GM12878 (cell line): ENCODE measurements around the gene E2F1. TPM values are rescaled to one million over a fixed set of nuclear protein-coding genes. Genes with fewer than 3 reads are reported as not detected.
A peak's percentile ranks its signal among the peaks of the same experiment; 100 is the strongest.

Experiments used
- BHLHE40 ChIP-seq, 2 experiments: fragments of 450-650 bp in 1 of 2; IDR thresholded peaks; 2 replicates each; pipeline ENCODE4 v1.6.1; 2011 to 2017; ENCODE audit warnings: low read depth in 2 of 2, borderline replicate concordance in 1 of 2, improper control_type of control experiment in 1 of 2, low read length in 1 of 2, mild to moderate bottlenecking in 1 of 2
- CTCF ChIP-seq, 3 experiments: IDR thresholded peaks in 2 of 3; conservative IDR thresholded peaks in 1 of 3; 2 replicates each; pipeline ENCODE4 v1.5.1; 2011; ENCODE audit warnings: low read depth in 3 of 3, low read length in 3 of 3, mild to moderate bottlenecking in 3 of 3, control low read depth in 2 of 3, moderate library complexity in 2 of 3, inconsistent platforms in 1 of 3, mixed read lengths in 1 of 3; ENCODE audit not compliant: control insufficient read depth in 2 of 3, insufficient read depth in 1 of 3; ENCODE audit errors: extremely low read depth in 1 of 3
- ELK1 ChIP-seq: IDR thresholded peaks from 2 replicates; pipeline ENCODE4 v1.6.1; 2012; ENCODE audit warnings: low read depth, low read length, improper control_type of control experiment
- LARP7 ChIP-seq: fragments of 450-650 bp; IDR thresholded peaks from 2 replicates; pipeline ENCODE4 v1.6.1; 2017; ENCODE audit warnings: mild to moderate bottlenecking
- POLR2A ChIP-seq: IDR thresholded peaks from 2 replicates; pipeline ENCODE4 v1.6.1; 2011; ENCODE audit warnings: low read depth, mild to moderate bottlenecking, low read length
- ZBTB11 ChIP-seq: fragments of 450-650 bp; formaldehyde crosslinking; IDR thresholded peaks from 2 replicates; pipeline ENCODE4 v1.5.0; 2022; ENCODE audit warnings: mild to moderate bottlenecking, missing genetic modification characterization
- ZNF687 ChIP-seq: fragments of 450-650 bp; IDR thresholded peaks from 2 replicates; pipeline ENCODE4 v1.6.1; 2017; ENCODE audit warnings: mild to moderate bottlenecking, moderate library complexity
- polyA plus RNA-seq, 11 experiments: library from polyadenylated mRNA; depleted of rRNA in 4 of 11; unstranded in 6 of 11; stranded (reverse) in 5 of 11; fragments of >200 nt; fragmentation: Nextera tagmentation in 4 of 11; fragmentation: Illumina TruSeq in 1 of 11; extraction: Ambion mirVana in 4 of 11; extraction: Trizol in 1 of 11; gene quantifications; 1 replicate in 1 of 11; 2 replicates in 10 of 11; pipeline versions ENCODE4 v1.2.1 to v1.2.3, GENCODE V29; 2011 to 2016; ENCODE audit warnings: inconsistent platforms in 2 of 11, missing spikeins in 2 of 11, low read depth in 1 of 11
- total RNA-seq, 4 experiments: library from RNA; depleted of rRNA in 3 of 4; stranded (reverse); fragments of >200 nt in 3 of 4; fragmentation: Illumina TruSeq in 1 of 4; extraction: Trizol in 1 of 4; gene quantifications; 2 replicates each; pipeline versions ENCODE4 v1.2.1 to v1.2.3, GENCODE V29; 2013 to 2021

Gene E2F1
- total and polyA plus RNA-seq, 10 of the 15 experiments (the other 5 are each of a cell fraction or from before 2014, with no cell fraction given), result 0.29 to 50.2 (median 19.7) TPM

- TF ChIP-seq ZNF687, result peak; percentile 52; the same call in 1 of the 2 replicates
- no peak; a peak in 1 of 6 replicates for TF ChIP-seq CTCF (IDR thresholded peaks at IDR 0.05 in 2 of 3, conservative IDR thresholded peaks at IDR 0.05 in 1 of 3; ENCODE audit: control insufficient read depth in 2 of 3, extremely low read depth in 1 of 3, insufficient read depth in 1 of 3, low read depth in 3 of 3, low read length in 3 of 3)
- TF ChIP-seq POLR2A, result peak; percentile 63
- TF ChIP-seq LARP7, result peak; percentile 22
- peak in 1 of 2 experiments; percentile 71; a peak in 1 of 4 replicates for TF ChIP-seq BHLHE40 (IDR thresholded peaks at IDR 0.05; ENCODE audit: borderline replicate concordance in 1 of 2, low read depth in 2 of 2, low read length in 1 of 2)
- no peak for TF ChIP-seq ELK1
- TF ChIP-seq ZBTB11 (CRISPR knock-in tag), result no peak
- TF ChIP-seq, all 136 proteins: peak for 10
These were observed 18.9 kb downstream of the E2F1 start (continued) for GRCh38 chr20:33667245-33667675.
